ENCODE results near the gene MBOAT7.
"Not testable (repeated sequence)": the region's sequence is repeated elsewhere in the genome, so short reads cannot be mapped to it uniquely, and the experiment has no call there.

- not testable (repeated sequence) for TF ChIP-seq CTCF (conservative IDR thresholded peaks at IDR 0.05 in 1 of 2, IDR thresholded peaks at IDR 0.05 in 1 of 2; ENCODE audit: extremely low read depth in 1 of 2, insufficient read depth in 1 of 2, low read depth in 1 of 2, low read length in 2 of 2); EZH2 (IDR thresholded peaks at IDR 0.05; ENCODE audit: borderline replicate concordance, low read length)
These were observed 33.3 kb upstream of the MBOAT7 start, which contains the start of gene LILRB3 for GRCh38 chr19:54222474-54223276.

Data from mammary epithelial cell (primary cell).